Neutrophil (primary cell): ENCODE measurements around the gene TRIM69.
"Not testable (repeated sequence)": the region's sequence is repeated elsewhere in the genome, so short reads cannot be mapped to it uniquely, and the experiment has no call there.

Experiments used
- H3K27ac ChIP-seq: fragments of 200-600 bp; sonication (generic); 2 replicates; pipeline ENCODE4 v1.5.1; 2016; ENCODE audit warnings: mild to moderate bottlenecking, moderate library complexity
- H3K27me3 ChIP-seq: fragments of 200-600 bp; sonication (generic); 2 replicates; pipeline ENCODE4 v1.6.0; 2016; ENCODE audit warnings: mild to moderate bottlenecking
- H3K36me3 ChIP-seq: fragments of 200-600 bp; sonication (generic); 2 replicates; pipeline ENCODE4 v1.5.1; 2017
- H3K4me1 ChIP-seq, 2 experiments: fragments of 200-600 bp in 1 of 2; sonication (generic) in 1 of 2; 1 replicate in 1 of 2; 2 replicates in 1 of 2; pipeline versions ENCODE4 v1.5.1 to v1.6.1; 2013 to 2016; ENCODE audit warnings: low read depth in 1 of 2, low read length in 1 of 2, mild to moderate bottlenecking in 1 of 2, moderate library complexity in 1 of 2; ENCODE audit not compliant: control insufficient read depth in 1 of 2, insufficient read depth in 1 of 2
- H3K4me3 ChIP-seq, 2 experiments: fragments of 200-600 bp in 1 of 2; sonication (generic) in 1 of 2; 1 replicate in 1 of 2; 2 replicates in 1 of 2; pipeline ENCODE4 v1.5.1; 2013 to 2016; ENCODE audit warnings: low read depth in 1 of 2, low read length in 1 of 2, mild to moderate bottlenecking in 1 of 2, moderate library complexity in 1 of 2
- H3K9me3 ChIP-seq: fragments of 200-600 bp; sonication (generic); 2 replicates; pipeline ENCODE4 v1.5.1; 2016
- TF ChIP-seq, protein P1 (sequence below): fragments of 200-600 bp; sonication (generic); IDR thresholded peaks from 2 replicates; pipeline ENCODE4 v1.5.1; 2016; ENCODE audit warnings: antibody characterized with exemption

The TRIM69 gene

GRCh38 chr15:44753345-44753744 lies 17.0 kb downstream of the TRIM69 start:
- H3K36me3 ChIP-seq = no peaks in the 10 kb centered on the region
- no peaks in the 10 kb centered on the region for H3K27me3 ChIP-seq
- no peak overlapping the region for H3K4me3 ChIP-seq
- H3K9me3 ChIP-seq = no peaks in the 10 kb centered on the region
- no peak overlapping the region for H3K27ac ChIP-seq
- TF ChIP-seq, protein P1, sequence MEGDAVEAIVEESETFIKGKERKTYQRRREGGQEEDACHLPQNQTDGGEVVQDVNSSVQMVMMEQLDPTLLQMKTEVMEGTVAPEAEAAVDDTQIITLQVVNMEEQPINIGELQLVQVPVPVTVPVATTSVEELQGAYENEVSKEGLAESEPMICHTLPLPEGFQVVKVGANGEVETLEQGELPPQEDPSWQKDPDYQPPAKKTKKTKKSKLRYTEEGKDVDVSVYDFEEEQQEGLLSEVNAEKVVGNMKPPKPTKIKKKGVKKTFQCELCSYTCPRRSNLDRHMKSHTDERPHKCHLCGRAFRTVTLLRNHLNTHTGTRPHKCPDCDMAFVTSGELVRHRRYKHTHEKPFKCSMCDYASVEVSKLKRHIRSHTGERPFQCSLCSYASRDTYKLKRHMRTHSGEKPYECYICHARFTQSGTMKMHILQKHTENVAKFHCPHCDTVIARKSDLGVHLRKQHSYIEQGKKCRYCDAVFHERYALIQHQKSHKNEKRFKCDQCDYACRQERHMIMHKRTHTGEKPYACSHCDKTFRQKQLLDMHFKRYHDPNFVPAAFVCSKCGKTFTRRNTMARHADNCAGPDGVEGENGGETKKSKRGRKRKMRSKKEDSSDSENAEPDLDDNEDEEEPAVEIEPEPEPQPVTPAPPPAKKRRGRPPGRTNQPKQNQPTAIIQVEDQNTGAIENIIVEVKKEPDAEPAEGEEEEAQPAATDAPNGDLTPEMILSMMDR = no peak
- no peaks in the 10 kb centered on the region for H3K4me1 ChIP-seq

DNA sequence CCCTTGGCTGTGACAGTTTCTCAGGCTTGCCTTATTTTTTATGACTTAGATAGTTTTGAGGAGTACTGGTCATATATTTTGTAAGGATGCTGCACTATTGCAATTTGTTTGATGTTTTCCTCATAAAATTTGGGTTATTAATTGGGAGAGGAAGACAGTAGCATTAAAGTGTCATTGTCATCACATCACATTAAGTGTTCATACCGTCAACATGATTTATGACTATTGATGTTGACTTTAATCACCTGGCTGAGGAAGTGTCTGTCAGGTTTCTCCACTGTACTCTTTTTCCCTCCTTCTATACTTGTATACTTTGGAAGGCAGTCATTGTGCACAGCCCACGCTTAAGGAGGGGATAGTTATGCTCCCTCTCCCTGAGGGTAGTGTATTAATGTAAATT lies 26.9 kb downstream of the TRIM69 start:
- TF ChIP-seq, protein P1 = no peak
- H3K36me3 ChIP-seq = no peaks in the 10 kb centered on the region
- H3K27ac ChIP-seq = no peak overlapping the region
- H3K27me3 ChIP-seq = no peaks in the 10 kb centered on the region
- H3K4me1 ChIP-seq = no peaks in the 10 kb centered on the region
- no peak overlapping the region for H3K4me3 ChIP-seq
- no peaks in the 10 kb centered on the region for H3K9me3 ChIP-seq

DNA sequence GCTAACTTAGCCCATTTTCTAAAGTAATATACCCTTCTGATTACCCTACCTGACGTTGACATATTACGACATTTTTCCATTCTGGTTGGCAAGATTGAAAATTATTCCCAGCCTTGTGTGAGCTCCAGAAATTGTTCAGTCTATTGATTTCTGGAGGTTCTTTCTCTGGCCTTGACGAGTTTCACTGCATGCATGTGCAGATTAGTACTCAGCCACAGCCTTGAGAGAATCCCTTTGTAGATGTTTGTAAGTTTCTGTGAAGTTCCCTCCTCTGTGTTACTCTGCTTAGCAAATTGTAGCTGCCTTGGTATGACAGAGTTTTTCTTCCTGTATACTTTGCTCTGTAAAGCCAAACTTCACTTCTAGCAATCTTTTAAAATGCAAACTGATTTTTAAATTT lies 27.5 kb downstream of the TRIM69 start:
- Histone ChIP-seq H3K4me1 (no peaks in the 10 kb centered on the region), H3K36me3 (no peaks in the 10 kb centered on the region), H3K9me3 (no peaks in the 10 kb centered on the region), H3K27me3 (no peaks in the 10 kb centered on the region), H3K4me3 (no peak overlapping the region), H3K27ac (no peak overlapping the region)
- TF ChIP-seq, protein P1 = no peak

- Histone ChIP-seq H3K9me3 (peaks cover 4% of the 10 kb centered on the region), H3K27ac (no peak overlapping the region), H3K4me3 (no peak overlapping the region), H3K36me3 (no peaks in the 10 kb centered on the region), H3K4me1 (no peaks in the 10 kb centered on the region), H3K27me3 (no peaks in the 10 kb centered on the region)
- TF ChIP-seq, protein P1 = no peak
Observed at GRCh38 chr15:44765036-44765435, 28.7 kb downstream of the TRIM69 start.

- H3K4me1 ChIP-seq = no peaks in the 10 kb centered on the region
- H3K4me3 ChIP-seq = no peak overlapping the region
- TF ChIP-seq, protein P1 = no peak
- H3K36me3 ChIP-seq = no peaks in the 10 kb centered on the region
- H3K27me3 ChIP-seq = no peaks in the 10 kb centered on the region
- H3K9me3 ChIP-seq = peaks cover 4% of the 10 kb centered on the region
- H3K27ac ChIP-seq = no peak overlapping the region
Observed at GRCh38 chr15:44769521-44769920, 33.2 kb downstream of the TRIM69 start.

- H3K27me3 ChIP-seq, H3K9me3 ChIP-seq, H3K4me1 ChIP-seq, H3K27ac ChIP-seq, H3K4me3 ChIP-seq, H3K36me3 ChIP-seq: not testable (repeated sequence)
Observed at GRCh38 chr15:44770715-44771114, 34.4 kb downstream of the TRIM69 start.
